Gastrocnemius medialis (tissue), 4 donors: ENCODE data around the gene ATG7. TPM values are rescaled to one million over a fixed set of nuclear protein-coding genes. Genes with fewer than 3 reads are reported as not detected.

Experiments used
- ATAC-seq, 2 donors: fragments of 150-250 bp; one replicate each; pipeline ENCODE4 v1.9.1; 2016
- DNase-seq, 2 donors: peaks; one replicate each; pipeline ENCODE4 v3.0.0-alpha.2; 2019
- H3K27ac ChIP-seq, 4 donors: fragments of 200-600 bp; sonication (generic); 1 replicate in 1 of 4; 2 replicates in 3 of 4; pipeline ENCODE4 v1.5.1; 2016 to 2018; ENCODE audit warnings: mild to moderate bottlenecking in 2 of 4, moderate library complexity in 1 of 4
- H3K27me3 ChIP-seq, 3 donors: fragments of 200-600 bp; sonication (generic) in 2 of 3; 1 replicate in 1 of 3; 2 replicates in 2 of 3; pipeline versions ENCODE4 v1.5.1 to v1.6.0; 2016 to 2019; ENCODE audit warnings: mild to moderate bottlenecking in 1 of 3, moderate library complexity in 1 of 3
- H3K36me3 ChIP-seq, 2 donors: fragments of 200-600 bp; sonication (generic) in 1 of 2; one replicate each; pipeline ENCODE4 v1.5.1; 2017 to 2018
- H3K4me1 ChIP-seq, 2 donors: fragments of 200-600 bp; sonication (generic) in 1 of 2; one replicate each; pipeline ENCODE4 v1.5.1; 2016 to 2017; ENCODE audit warnings: mild to moderate bottlenecking in 2 of 2
- H3K4me3 ChIP-seq, 4 donors: fragments of 200-600 bp; sonication (generic) in 3 of 4; 1 replicate in 1 of 4; 2 replicates in 3 of 4; pipeline ENCODE4 v1.5.1; 2016 to 2019; ENCODE audit warnings: mild to moderate bottlenecking in 2 of 4
- H3K9me3 ChIP-seq, 3 donors: fragments of 200-600 bp; sonication (generic) in 2 of 3; 1 replicate in 1 of 3; 2 replicates in 2 of 3; pipeline ENCODE4 v1.5.1; 2016 to 2019
- CTCF ChIP-seq, 5 experiments: fragments of 450-650 bp in 3 of 5; fragments of 200-600 bp in 2 of 5; sonication (generic) in 2 of 5; IDR thresholded peaks in 4 of 5; conservative IDR thresholded peaks in 1 of 5; 1 replicate in 4 of 5; 2 replicates in 1 of 5; pipeline ENCODE4 v1.5.1; 2016 to 2019; ENCODE audit warnings: antibody characterized with exemption in 5 of 5, mild to moderate bottlenecking in 3 of 5, moderate library complexity in 3 of 5
- POLR2A ChIP-seq, 2 donors: fragments of 450-650 bp; IDR thresholded peaks; one replicate each; pipeline ENCODE4 v1.6.1; 2017; ENCODE audit warnings: antibody characterized with exemption in 2 of 2, mild to moderate bottlenecking in 2 of 2, moderate library complexity in 2 of 2
- in situ Hi-C, 4 donors: fragments of 200-750 bp; cut with MboI; loops; one replicate each; pipeline versions ENCODE4 v1.15.0 to v1.8.0; 2017; ENCODE audit warnings: low sequenced_read_pairs in 4 of 4
- intact Hi-C: fragments of 100-400 bp; cut with DNase I; formaldehyde crosslinking; loops from one replicate; pipeline ENCODE4 v1.15.1; 2023; ENCODE audit warnings: low total_unique reads
- total RNA-seq, 4 donors: library from RNA; depleted of rRNA; stranded (reverse); fragments of >200 nt; gene quantifications; one replicate each; pipeline versions ENCODE4 v1.1.0 to v1.2.3, GENCODE V29; 2016

Gene ATG7
- total RNA-seq, 4 donors from 2014 or later = 13.5 to 29.2 (median 15.0) TPM

DNA sequence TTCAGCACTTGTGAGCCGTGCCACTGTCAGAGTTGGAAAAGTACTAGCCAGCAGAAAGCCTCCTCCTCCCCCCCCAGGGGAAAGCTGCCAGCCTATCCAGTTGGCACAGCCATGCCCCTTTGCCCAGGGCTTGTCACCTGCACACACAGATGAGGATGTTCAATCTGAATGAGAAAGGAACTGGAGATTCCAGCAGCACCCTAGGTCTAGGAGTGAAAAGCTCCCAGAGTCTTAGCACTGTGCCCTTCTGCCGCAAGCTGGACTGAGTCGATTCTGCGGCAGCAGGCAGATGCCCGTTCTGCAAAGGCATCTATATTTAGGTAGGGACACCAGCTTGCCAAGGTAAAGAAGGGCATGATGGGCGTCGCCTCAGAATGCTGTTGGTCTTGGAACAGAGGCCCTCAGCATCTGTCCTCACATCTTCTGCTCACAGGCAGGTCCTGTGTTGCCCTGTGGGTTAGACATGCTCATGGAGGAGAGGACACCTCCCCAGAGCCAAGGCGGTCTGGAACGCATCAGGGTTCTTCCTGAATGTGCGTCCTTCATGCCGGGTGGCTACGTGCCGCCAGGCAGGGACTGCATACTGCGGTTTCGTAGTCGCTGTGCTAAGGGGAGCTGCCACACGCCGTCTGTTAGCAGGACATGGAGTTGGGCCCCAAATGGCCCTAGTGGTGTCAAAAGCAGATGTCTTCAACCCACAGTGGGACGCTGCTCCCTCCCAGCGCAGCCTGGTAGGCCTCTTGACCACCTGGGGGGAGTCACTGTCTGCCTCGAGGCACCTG, 262.0 kb downstream of the ATG7 start:
- Histone ChIP-seq H3K9me3 (no peaks in the 10 kb centered on the region), H3K36me3 (no peaks in the 10 kb centered on the region), H3K27me3 (no peaks in the 10 kb centered on the region), H3K4me3 (no peak overlapping the region), H3K27ac (peak overlapping the region; percentile 47 to 76 (median 60)), H3K4me1 (peaks cover 16 to 18% of the 10 kb centered on the region in 2 donors)
- in situ Hi-C loops (no loop called here), intact Hi-C loops (no loop called here)
- no peak for TF ChIP-seq POLR2A (IDR thresholded peaks at IDR 0.05)
- no peak for TF ChIP-seq CTCF (IDR thresholded peaks at IDR 0.05 in 4 of 5, conservative IDR thresholded peaks at IDR 0.05 in 1 of 5)
- ATAC-seq = peak; percentile 77 to 91
- DNase-seq = peak in 1 of 2 donors; percentile 64

DNA sequence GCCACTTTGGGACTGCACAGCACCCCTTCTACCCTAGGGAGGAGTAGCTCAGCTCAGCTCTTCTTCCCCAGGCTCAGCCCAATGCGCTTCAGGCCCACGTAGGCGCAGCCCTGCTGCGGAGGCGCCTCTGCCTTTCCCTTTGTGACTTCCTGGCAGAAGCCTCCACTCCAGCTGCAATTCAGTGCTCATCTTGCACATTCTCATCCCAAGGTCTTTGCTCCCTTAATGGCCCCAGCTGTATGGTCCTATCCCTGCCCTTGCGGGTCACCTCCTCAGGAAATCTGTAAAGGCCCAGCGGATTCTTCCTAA, 262.6 kb downstream of the ATG7 start:
- H3K4me1 ChIP-seq = peaks cover 16 to 18% of the 10 kb centered on the region in 2 donors
- H3K4me3 ChIP-seq = no peak overlapping the region
- peak overlapping the region in 3 of 4 donors; percentile 50 to 76 (median 70) for H3K27ac ChIP-seq
- intact Hi-C loops = no loop called here
- in situ Hi-C loops = no loop called here
- H3K36me3 ChIP-seq = no peaks in the 10 kb centered on the region
- peak in 1 of 2 donors; percentile 10 for DNase-seq
- ATAC-seq = no peak
- H3K27me3 ChIP-seq = no peaks in the 10 kb centered on the region
- TF ChIP-seq POLR2A (IDR thresholded peaks at IDR 0.05) = no peak
- TF ChIP-seq CTCF (IDR thresholded peaks at IDR 0.05 in 4 of 5, conservative IDR thresholded peaks at IDR 0.05 in 1 of 5) = no peak
- no peaks in the 10 kb centered on the region for H3K9me3 ChIP-seq

DNA sequence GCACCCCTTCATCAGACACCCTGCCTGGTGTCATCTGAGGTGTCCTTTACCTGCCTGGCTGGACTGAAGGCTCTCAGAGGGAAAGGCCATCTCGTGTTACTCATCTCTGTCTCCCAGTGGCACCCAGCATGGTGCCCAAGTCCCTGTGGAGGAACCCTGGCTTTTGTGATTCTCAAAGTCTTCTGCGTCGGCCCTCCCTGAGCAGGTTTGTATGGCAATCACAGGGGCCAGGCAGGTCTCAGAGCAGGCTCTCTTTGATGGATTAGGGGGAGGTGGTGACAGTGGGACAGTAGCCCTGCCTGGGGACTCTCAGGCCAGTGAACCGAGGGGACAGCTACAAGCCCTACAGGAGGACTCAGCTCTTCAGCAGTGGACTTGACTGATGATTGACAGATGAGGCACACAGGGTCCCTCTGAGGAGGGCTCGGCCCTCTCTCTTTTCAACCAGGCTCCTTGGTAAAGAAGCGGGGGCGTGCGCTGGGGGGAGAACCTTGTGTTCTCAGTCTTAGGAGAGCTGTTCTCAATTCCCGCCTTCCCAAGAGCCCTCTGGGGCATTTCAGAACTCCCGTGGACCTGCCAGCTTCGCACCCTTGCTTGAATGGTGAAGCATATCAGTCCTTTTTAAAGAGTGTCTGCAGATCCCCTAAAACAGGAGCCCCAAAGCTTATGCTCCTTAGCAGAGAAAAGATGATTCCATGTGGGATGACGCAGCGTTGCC, 263.2 kb downstream of the ATG7 start:
- Histone ChIP-seq H3K4me1 (peaks cover 16 to 18% of the 10 kb centered on the region in 2 donors), H3K9me3 (no peaks in the 10 kb centered on the region), H3K36me3 (no peaks in the 10 kb centered on the region), H3K27ac (no peak overlapping the region), H3K27me3 (no peaks in the 10 kb centered on the region), H3K4me3 (no peak overlapping the region)
- intact Hi-C loops (no loop called here), in situ Hi-C loops (no loop called here)
- DNase-seq = peak in 1 of 2 donors; percentile 10
- ATAC-seq = no peak
- no peak for TF ChIP-seq CTCF (IDR thresholded peaks at IDR 0.05 in 4 of 5, conservative IDR thresholded peaks at IDR 0.05 in 1 of 5)

DNA sequence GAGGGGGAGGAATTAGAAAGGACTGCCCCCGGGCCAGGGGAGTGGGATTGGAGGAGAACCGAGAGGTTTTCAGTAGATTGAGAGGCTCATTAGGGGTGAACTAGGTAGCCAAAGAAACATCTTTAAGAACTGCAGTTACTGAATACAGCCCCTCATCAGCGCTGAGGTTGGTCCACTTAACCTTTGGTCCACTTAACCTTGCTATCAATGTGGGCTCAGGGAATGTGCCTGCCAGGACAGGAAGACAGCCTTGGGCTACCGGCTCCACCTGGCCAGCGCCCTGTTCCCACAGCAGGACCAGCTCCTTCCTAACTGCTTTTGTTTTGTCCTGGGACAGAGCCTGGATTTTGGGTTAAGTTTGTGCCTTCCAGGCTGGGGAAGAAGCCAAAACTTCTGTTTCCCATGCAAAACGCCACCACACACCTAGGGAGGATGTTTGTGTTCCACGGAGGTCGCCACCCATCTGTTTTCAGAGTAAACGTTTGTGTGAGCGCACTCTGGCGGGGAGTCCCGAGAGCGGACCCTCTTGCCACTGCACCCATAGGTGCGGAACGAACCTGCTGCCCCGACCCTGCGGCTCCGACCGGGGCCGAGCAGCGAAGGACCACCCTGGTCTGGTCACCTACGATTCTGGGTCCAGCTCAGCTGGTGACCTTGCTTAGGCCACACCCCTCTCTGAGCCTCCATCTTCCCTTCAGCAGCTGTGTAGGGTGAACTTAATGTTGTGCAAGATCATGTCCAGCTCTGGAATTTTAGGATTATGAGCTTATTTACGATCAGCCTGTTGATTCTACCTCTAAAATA, 264.1 kb downstream of the ATG7 start:
- ATAC-seq (no peak), DNase-seq (peak in 1 of 2 donors; percentile 5)
- Histone ChIP-seq H3K4me1 (peaks cover 16 to 18% of the 10 kb centered on the region in 2 donors), H3K27ac (no peak overlapping the region), H3K4me3 (no peak overlapping the region), H3K36me3 (no peaks in the 10 kb centered on the region), H3K27me3 (no peaks in the 10 kb centered on the region), H3K9me3 (no peaks in the 10 kb centered on the region)
- TF ChIP-seq POLR2A (IDR thresholded peaks at IDR 0.05) = no peak
- no peak for TF ChIP-seq CTCF (IDR thresholded peaks at IDR 0.05 in 4 of 5, conservative IDR thresholded peaks at IDR 0.05 in 1 of 5)
- intact Hi-C loops = no loop called here
- in situ Hi-C loops = no loop called here
